H9 (cell line): ENCODE data around the gene HLA-DRA. TPM values are rescaled to one million over a fixed set of nuclear protein-coding genes. Genes with fewer than 3 reads are reported as not detected.

Experiments used
- DNase-seq: peaks from one replicate; pipeline ENCODE4 v3.0.0-alpha.2; 2017
- H2AFZ ChIP-seq: one replicate; pipeline ENCODE4 v1.6.1; 2013; ENCODE audit warnings: mild to moderate bottlenecking, low read length, control low read depth, moderate library complexity
- H2AK5ac ChIP-seq: 2 replicates; pipeline ENCODE4 v1.6.1; 2013; ENCODE audit warnings: low read length, control low read depth, mixed read lengths; ENCODE audit not compliant: insufficient read length
- H2BK120ac ChIP-seq: one replicate; pipeline ENCODE4 v1.6.1; 2013; ENCODE audit warnings: low read depth, mild to moderate bottlenecking, low read length, control low read depth, inconsistent platforms; ENCODE audit not compliant: poor library complexity, severe bottlenecking
- H2BK12ac ChIP-seq: 2 replicates; pipeline ENCODE4 v1.6.1; 2013; ENCODE audit warnings: low read length, control low read depth, mixed read lengths, low read depth; ENCODE audit not compliant: insufficient read length
- H2BK15ac ChIP-seq: 2 replicates; pipeline ENCODE4 v1.6.1; 2013; ENCODE audit warnings: low read depth, low read length, control low read depth
- H2BK20ac ChIP-seq: one replicate; pipeline ENCODE4 v1.6.1; 2013; ENCODE audit warnings: low read depth, mild to moderate bottlenecking, low read length, control low read depth, inconsistent platforms; ENCODE audit not compliant: poor library complexity, severe bottlenecking
- H2BK5ac ChIP-seq: 2 replicates; pipeline ENCODE4 v1.6.1; 2013; ENCODE audit warnings: low read length, control low read depth, mixed read lengths; ENCODE audit not compliant: insufficient read length
- H3K14ac ChIP-seq: 2 replicates; pipeline ENCODE4 v1.6.1; 2013; ENCODE audit warnings: low read length, control low read depth; ENCODE audit not compliant: insufficient read depth
- H3K18ac ChIP-seq: 2 replicates; pipeline ENCODE4 v1.6.1; 2013; ENCODE audit warnings: low read depth, mild to moderate bottlenecking, mixed read lengths, low read length, control low read depth; ENCODE audit not compliant: insufficient read length
- H3K23ac ChIP-seq: 2 replicates; pipeline ENCODE4 v1.6.1; 2013; ENCODE audit warnings: low read length, control low read depth, mixed read lengths, low read depth; ENCODE audit not compliant: insufficient read length
- H3K23me2 ChIP-seq: 2 replicates; pipeline ENCODE4 v1.6.1; 2013; ENCODE audit warnings: low read depth, mild to moderate bottlenecking, mixed read lengths, low read length, control low read depth; ENCODE audit not compliant: insufficient read length, poor library complexity, severe bottlenecking
- H3K27ac ChIP-seq: 2 replicates; pipeline ENCODE4 v1.5.1; 2013; ENCODE audit warnings: low read length, control low read depth, mixed read lengths, low read depth; ENCODE audit not compliant: insufficient read length
- H3K27me3 ChIP-seq: 2 replicates; pipeline ENCODE4 v1.6.1; 2013; ENCODE audit warnings: low read length, control low read depth, inconsistent platforms; ENCODE audit not compliant: insufficient read depth
- H3K4ac ChIP-seq: 2 replicates; pipeline ENCODE4 v1.6.1; 2013; ENCODE audit warnings: low read depth, mild to moderate bottlenecking, control low read depth, inconsistent platforms, low read length, moderate library complexity
- H3K4me1 ChIP-seq: 2 replicates; pipeline ENCODE4 v1.6.1; 2013; ENCODE audit warnings: low read length, control low read depth, inconsistent platforms; ENCODE audit not compliant: insufficient read depth
- H3K4me2 ChIP-seq: 2 replicates; pipeline ENCODE4 v1.6.1; 2013; ENCODE audit warnings: low read length, control low read depth, mixed read lengths; ENCODE audit not compliant: insufficient read length, insufficient read depth
- H3K56ac ChIP-seq: 2 replicates; pipeline ENCODE4 v1.6.1; 2013; ENCODE audit warnings: low read depth, mild to moderate bottlenecking, mixed read lengths, low read length, control low read depth; ENCODE audit not compliant: insufficient read length
- H3K79me1 ChIP-seq: 2 replicates; pipeline ENCODE4 v1.6.1; 2013; ENCODE audit warnings: low read depth, mild to moderate bottlenecking, moderate library complexity, low read length, control low read depth, inconsistent platforms; ENCODE audit not compliant: insufficient read depth, poor library complexity, severe bottlenecking
- H3K79me2 ChIP-seq: 2 replicates; pipeline ENCODE4 v1.6.1; 2013; ENCODE audit warnings: low read length, control low read depth, inconsistent platforms; ENCODE audit not compliant: insufficient read depth
- H3K9ac ChIP-seq: 2 replicates; pipeline ENCODE4 v1.6.1; 2013; ENCODE audit warnings: low read length, control low read depth, mixed read lengths; ENCODE audit not compliant: insufficient read length; ENCODE audit errors: extremely low read depth
- H3K9me3 ChIP-seq: one replicate; pipeline ENCODE4 v1.6.1; 2013; ENCODE audit warnings: low read depth, low read length, inconsistent platforms; ENCODE audit not compliant: control insufficient read depth
- H3T11ph ChIP-seq: one replicate; pipeline ENCODE4 v1.6.1; 2013; ENCODE audit warnings: mild to moderate bottlenecking, low read length, control low read depth, inconsistent platforms
- H4K20me1 ChIP-seq: one replicate; pipeline ENCODE4 v1.6.1; 2013; ENCODE audit not compliant: control insufficient read depth, insufficient read length, insufficient read depth
- H4K5ac ChIP-seq: 2 replicates; pipeline ENCODE4 v1.6.1; 2013; ENCODE audit warnings: low read depth, mild to moderate bottlenecking, mixed read lengths, low read length, control low read depth; ENCODE audit not compliant: insufficient read length
- H4K8ac ChIP-seq: replicated peaks from 2 replicates; pipeline ENCODE4 v1.6.1; 2013; ENCODE audit warnings: low read length, control low read depth, mixed read lengths, low read depth; ENCODE audit not compliant: insufficient read length
- H4K91ac ChIP-seq: 2 replicates; pipeline ENCODE4 v1.6.1; 2013; ENCODE audit warnings: low read depth, mild to moderate bottlenecking, moderate library complexity, mixed read lengths, low read length, control low read depth; ENCODE audit not compliant: insufficient read length
- H3K27ac Mint-ChIP-seq, 3 experiments: 2 replicates in 2 of 3; 3 replicates in 1 of 3; pipeline ENCODE4 v1.8.0; 2020 to 2021; ENCODE audit warnings: mixed read lengths in 3 of 3, mild to moderate bottlenecking in 1 of 3, moderate library complexity in 1 of 3
- H3K27me3 Mint-ChIP-seq: 2 replicates; pipeline ENCODE4 v1.8.0; 2021; ENCODE audit warnings: low read depth, mild to moderate bottlenecking, moderate library complexity, mixed read lengths
- H3K36me3 Mint-ChIP-seq, 3 experiments: 2 replicates in 2 of 3; 3 replicates in 1 of 3; pipeline ENCODE4 v1.8.0; 2020 to 2021; ENCODE audit warnings: low read depth in 3 of 3, mixed read lengths in 3 of 3; ENCODE audit not compliant: insufficient read depth in 1 of 3
- H3K4me1 Mint-ChIP-seq, 2 experiments: 2 replicates each; pipeline ENCODE4 v1.8.0; 2020; ENCODE audit warnings: mixed read lengths in 2 of 2
- H3K4me3 Mint-ChIP-seq, 2 experiments: 2 replicates in 1 of 2; 3 replicates in 1 of 2; pipeline ENCODE4 v1.8.0; 2020 to 2021; ENCODE audit warnings: mild to moderate bottlenecking in 2 of 2, mixed read lengths in 2 of 2, moderate library complexity in 1 of 2
- H3K9me3 Mint-ChIP-seq, 2 experiments: 2 replicates in 1 of 2; 3 replicates in 1 of 2; pipeline ENCODE4 v1.8.0; 2020; ENCODE audit warnings: mild to moderate bottlenecking in 2 of 2, mixed read lengths in 2 of 2, moderate library complexity in 1 of 2
- WGBS: extraction: QIAGEN DNeasy Blood & Tissue Kit; methylation state at CpG from one replicate; pipeline ENCODE4 v1.1.7; 2013; ENCODE audit warnings: missing lambda C conversion rate, low lambda C conversion rate, mixed read lengths; ENCODE audit not compliant: insufficient read length; ENCODE audit errors: extremely low coverage; 5-methylcytosine and 5-hydroxymethylcytosine counted together
- total RNA-seq: library from RNA; stranded (reverse); gene quantifications from 2 replicates; pipeline ENCODE4 v1.2.1, GENCODE V29; 2021
- TF ChIP-seq, protein P1 (sequence below): fragments of 200-600 bp; sonication (generic); conservative IDR thresholded peaks from 3 replicates; pipeline ENCODE4 v1.8.0; 2021; ENCODE audit warnings: antibody characterized with exemption, mild to moderate bottlenecking

The HLA-DRA gene
- total RNA-seq, 1 experiment from 2014 or later, result 3.1 TPM

DNA sequence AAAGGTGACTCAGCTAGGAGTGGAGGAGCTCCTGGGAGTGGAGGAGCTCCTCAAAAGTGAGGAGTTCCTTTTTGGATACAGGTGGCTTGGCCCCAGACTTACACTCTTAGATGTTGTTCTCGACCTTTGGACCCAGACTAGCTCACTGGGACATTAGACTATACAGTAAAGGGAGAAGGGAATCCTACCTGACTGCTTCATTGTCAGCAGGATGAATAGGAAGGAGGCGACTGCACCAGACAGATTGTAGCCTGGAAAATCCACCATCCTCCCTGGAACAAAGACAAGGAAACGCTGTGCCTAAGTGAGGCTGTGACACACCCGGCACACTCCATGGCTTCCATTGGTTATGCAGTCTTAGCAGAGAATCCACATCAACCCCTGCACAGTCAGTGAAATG is 32.8 kb upstream of the HLA-DRA start, which contains the start of gene BTNL2:
TSS of gene BTNL2 (minus strand) at position 325 of the 400 bp plus-strand sequence. CDS start at position 267, 58 bp downstream.
- H3K79me2 ChIP-seq, result no peaks in the 10 kb centered on the region
- no peak within 1 kb of the TSS for H3K23ac ChIP-seq
- H2AK5ac ChIP-seq, result no peak within 1 kb of the TSS
- H3K4me2 ChIP-seq, result no peak within 1 kb of the TSS
- H3K18ac ChIP-seq, result no peak within 1 kb of the TSS
- peaks cover 10% of the 10 kb centered on the region for H3K27me3 Mint-ChIP-seq
- H3K4ac ChIP-seq, result no peak within 1 kb of the TSS
- H3T11ph ChIP-seq, result no peak within 1 kb of the TSS
- WGBS, result no CpG with 5 or more reads among the region's 4 CpGs
- TF ChIP-seq, protein P1, sequence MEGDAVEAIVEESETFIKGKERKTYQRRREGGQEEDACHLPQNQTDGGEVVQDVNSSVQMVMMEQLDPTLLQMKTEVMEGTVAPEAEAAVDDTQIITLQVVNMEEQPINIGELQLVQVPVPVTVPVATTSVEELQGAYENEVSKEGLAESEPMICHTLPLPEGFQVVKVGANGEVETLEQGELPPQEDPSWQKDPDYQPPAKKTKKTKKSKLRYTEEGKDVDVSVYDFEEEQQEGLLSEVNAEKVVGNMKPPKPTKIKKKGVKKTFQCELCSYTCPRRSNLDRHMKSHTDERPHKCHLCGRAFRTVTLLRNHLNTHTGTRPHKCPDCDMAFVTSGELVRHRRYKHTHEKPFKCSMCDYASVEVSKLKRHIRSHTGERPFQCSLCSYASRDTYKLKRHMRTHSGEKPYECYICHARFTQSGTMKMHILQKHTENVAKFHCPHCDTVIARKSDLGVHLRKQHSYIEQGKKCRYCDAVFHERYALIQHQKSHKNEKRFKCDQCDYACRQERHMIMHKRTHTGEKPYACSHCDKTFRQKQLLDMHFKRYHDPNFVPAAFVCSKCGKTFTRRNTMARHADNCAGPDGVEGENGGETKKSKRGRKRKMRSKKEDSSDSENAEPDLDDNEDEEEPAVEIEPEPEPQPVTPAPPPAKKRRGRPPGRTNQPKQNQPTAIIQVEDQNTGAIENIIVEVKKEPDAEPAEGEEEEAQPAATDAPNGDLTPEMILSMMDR, result no peak
- no peaks in the 10 kb centered on the region for H3K9me3 ChIP-seq
- no peak within 1 kb of the TSS for H2BK5ac ChIP-seq
- H4K20me1 ChIP-seq, result no peaks in the 10 kb centered on the region
- no peaks in the 10 kb centered on the region for H3K27me3 ChIP-seq
- no peaks in the 10 kb centered on the region for H3K79me1 ChIP-seq
- no peak within 1 kb of the TSS for H4K91ac ChIP-seq
- H3K4me1 Mint-ChIP-seq, result peaks cover 8 to 11% of the 10 kb centered on the region in 2 experiments
- H3K4me3 Mint-ChIP-seq, result no peak within 1 kb of the TSS
- no peaks in the 10 kb centered on the region for H3K36me3 Mint-ChIP-seq
- DNase-seq, result no peak
- H3K27ac Mint-ChIP-seq, result no peak within 1 kb of the TSS
- H3K9ac ChIP-seq, result no peak within 1 kb of the TSS
- H2BK15ac ChIP-seq, result no peak within 1 kb of the TSS
- no peak within 1 kb of the TSS for H3K27ac ChIP-seq
- H2BK120ac ChIP-seq, result no peak within 1 kb of the TSS
- peaks cover 4% of the 10 kb centered on the region; the same call in 1 of the 2 replicates for H3K4me1 ChIP-seq
- no peak within 1 kb of the TSS for H3K14ac ChIP-seq
- H2BK20ac ChIP-seq, result no peak within 1 kb of the TSS
- no peak within 1 kb of the TSS for H3K56ac ChIP-seq
- no peak within 1 kb of the TSS for H2AFZ ChIP-seq
- no peak within 1 kb of the TSS for H4K8ac ChIP-seq
- H3K23me2 ChIP-seq, result no peaks in the 10 kb centered on the region
- peaks cover 3% of the 10 kb centered on the region in 2 experiments; a peak in 3 of 5 replicates for H3K9me3 Mint-ChIP-seq
- no peak within 1 kb of the TSS for H4K5ac ChIP-seq
- no peak within 1 kb of the TSS for H2BK12ac ChIP-seq
